Transverse colon (tissue), 4 donors: ENCODE data around the gene ZNF407. TPM values are rescaled to one million over a fixed set of nuclear protein-coding genes. Genes with fewer than 3 reads are reported as not detected.

Source experiments
- DNase-seq: peaks from one replicate; pipeline ENCODE4 v3.0.0-alpha.2; 2019
- H3K27ac ChIP-seq, 4 donors: fragments of 200-600 bp; sonication (generic); 2 replicates each; pipeline ENCODE4 v1.5.1; 2016 to 2018; ENCODE audit warnings: inconsistent platforms in 4 of 4
- H3K27me3 ChIP-seq: fragments of 200-600 bp; sonication (generic); 2 replicates; pipeline ENCODE4 v1.5.1; 2017; ENCODE audit warnings: inconsistent platforms
- H3K36me3 ChIP-seq, 4 donors: fragments of 200-600 bp; sonication (generic); 2 replicates each; pipeline ENCODE4 v1.5.1; 2017 to 2019; ENCODE audit warnings: inconsistent platforms in 4 of 4
- H3K4me1 ChIP-seq, 4 donors: fragments of 200-600 bp; sonication (generic); 2 replicates each; pipeline ENCODE4 v1.5.1; 2017 to 2020; ENCODE audit warnings: inconsistent platforms in 4 of 4
- H3K4me3 ChIP-seq, 4 donors: fragments of 200-600 bp; sonication (generic); 1 replicate in 1 of 4; 2 replicates in 3 of 4; pipeline versions ENCODE4 v1.5.1 to v1.6.1; 2017 to 2019; ENCODE audit warnings: inconsistent platforms in 4 of 4
- H3K9me3 ChIP-seq, 2 donors: fragments of 200-600 bp; sonication (generic); 2 replicates each; pipeline ENCODE4 v1.5.1; 2017 to 2019; ENCODE audit warnings: inconsistent platforms in 2 of 2
- CTCF ChIP-seq, 5 experiments: fragments of 200-600 bp in 3 of 5; fragments of 450-650 bp in 2 of 5; sonication (generic) in 3 of 5; IDR thresholded peaks; 1 replicate in 2 of 5; 2 replicates in 3 of 5; pipeline ENCODE4 v1.5.1; 2016 to 2017; ENCODE audit warnings: antibody characterized with exemption in 5 of 5, inconsistent platforms in 3 of 5, mild to moderate bottlenecking in 2 of 5, moderate library complexity in 1 of 5
- EP300 ChIP-seq: sonication (generic); formaldehyde crosslinking; IDR thresholded peaks from one replicate; pipeline ENCODE4 v1.6.1; 2017; ENCODE audit warnings: antibody characterized with exemption, low read depth
- POLR2A ChIP-seq: fragments of 450-650 bp; IDR thresholded peaks from one replicate; pipeline ENCODE4 v1.6.1; 2016; ENCODE audit warnings: antibody characterized with exemption, mild to moderate bottlenecking, moderate library complexity
- POLR2AphosphoS5 ChIP-seq, 3 donors: sonication (generic); formaldehyde crosslinking; IDR thresholded peaks; one replicate each; pipeline ENCODE4 v1.6.1; 2016; ENCODE audit warnings: antibody characterized with exemption in 3 of 3
- WGBS, 2 donors: methylation state at CpG; one replicate each; pipeline ENCODE4 v1.1.5; 2018; ENCODE audit warnings: low coverage in 1 of 2; 5-methylcytosine and 5-hydroxymethylcytosine counted together
- in situ Hi-C, 4 donors: fragments of 200-750 bp; cut with MboI; loops; one replicate each; pipeline versions ENCODE4 v1.15.0 to v1.15.1; 2017; ENCODE audit warnings: low sequenced_read_pairs in 3 of 4, low pct_ligation_motif_present in 1 of 4, low pct_unique_long_range_greater_than_20kb in 1 of 4
- intact Hi-C: fragments of 100-400 bp; cut with DNase I; formaldehyde crosslinking; loops from one replicate; pipeline ENCODE4 v1.15.1; 2023; ENCODE audit warnings: low total_unique reads
- total RNA-seq, 4 donors: library from RNA; depleted of rRNA; stranded (reverse); fragments of >200 nt; gene quantifications; one replicate each; pipeline ENCODE4 v1.1.0, GENCODE V29; 2016

ZNF407 gene
- total RNA-seq, 4 donors from 2014 or later = 13.5 to 24.1 (median 20.1) TPM

- H3K36me3 ChIP-seq = no peaks in the 10 kb centered on the region
- H3K27ac ChIP-seq = no peak overlapping the region
- WGBS, 2 donors = 83 to 91% methylated on average over 2 of the region's 2 CpGs
- in situ Hi-C loops (loop anchor here (25.0 kb wide), 2 partner anchors 826 to 1676 kb away; no protein-coding TSS in a partner anchor), intact Hi-C loops (no loop called here)
- H3K4me3 ChIP-seq = no peak overlapping the region
- H3K27me3 ChIP-seq = no peaks in the 10 kb centered on the region
- TF ChIP-seq CTCF (IDR thresholded peaks at IDR 0.05) (no peak), POLR2A (no peak), POLR2AphosphoS5 (IDR thresholded peaks at IDR 0.05) (no peak), EP300 (no peak)
- no peaks in the 10 kb centered on the region for H3K9me3 ChIP-seq
- no peaks in the 10 kb centered on the region for H3K4me1 ChIP-seq
- DNase-seq = no peak
These were observed 63.3 kb downstream of the ZNF407 start for GRCh38 chr18:74661008-74661407.

- in situ Hi-C loops (loop anchor here (25.0 kb wide), 2 partner anchors 826 to 1676 kb away; no protein-coding TSS in a partner anchor), intact Hi-C loops (no loop called here)
- H3K27ac ChIP-seq = no peak overlapping the region
- no peaks in the 10 kb centered on the region for H3K27me3 ChIP-seq
- no peak for TF ChIP-seq EP300
- TF ChIP-seq POLR2A = no peak
- TF ChIP-seq POLR2AphosphoS5 (IDR thresholded peaks at IDR 0.05) = no peak
- H3K36me3 ChIP-seq = no peaks in the 10 kb centered on the region
- no peaks in the 10 kb centered on the region for H3K4me1 ChIP-seq
- no peak overlapping the region for H3K4me3 ChIP-seq
- H3K9me3 ChIP-seq = no peaks in the 10 kb centered on the region
- WGBS, 2 donors = 81 to 84% methylated on average over 6 of the region's 6 CpGs
- DNase-seq = no peak
These were observed 64.0 kb downstream of the ZNF407 start for GRCh38 chr18:74661691-74662090.

- no peaks in the 10 kb centered on the region for H3K27me3 ChIP-seq
- H3K9me3 ChIP-seq = no peaks in the 10 kb centered on the region
- no peaks in the 10 kb centered on the region for H3K36me3 ChIP-seq
- DNase-seq = no peak
- H3K27ac ChIP-seq = no peak overlapping the region
- in situ Hi-C loops = loop anchor here (25.0 kb wide), 2 partner anchors 825 to 1675 kb away; no protein-coding TSS in a partner anchor
- no peaks in the 10 kb centered on the region for H3K4me1 ChIP-seq
- no peak overlapping the region for H3K4me3 ChIP-seq
- intact Hi-C loops = no loop called here
- WGBS, 2 donors = 64 to 82% methylated on average over 2 of the region's 2 CpGs
- no peak for TF ChIP-seq POLR2AphosphoS5 (IDR thresholded peaks at IDR 0.05)
- no peak for TF ChIP-seq POLR2A
- no peak for TF ChIP-seq EP300
- no peak for TF ChIP-seq CTCF (IDR thresholded peaks at IDR 0.05)
These were observed 65.0 kb downstream of the ZNF407 start for GRCh38 chr18:74662622-74663021.

GRCh38 chr18:74665346-74665745 is 67.7 kb downstream of the ZNF407 start:
- H3K36me3 ChIP-seq = no peaks in the 10 kb centered on the region
- DNase-seq = no peak
- intact Hi-C loops = no loop called here
- in situ Hi-C loops = loop anchor here (25.0 kb wide), 2 partner anchors 822 to 1672 kb away; no protein-coding TSS in a partner anchor
- no peaks in the 10 kb centered on the region for H3K4me1 ChIP-seq
- no peak overlapping the region for H3K27ac ChIP-seq
- 95 to 96% methylated on average over 4 of the region's 4 CpGs for WGBS, 2 donors
- H3K4me3 ChIP-seq = no peak overlapping the region
- no peaks in the 10 kb centered on the region for H3K27me3 ChIP-seq
- no peak for TF ChIP-seq POLR2AphosphoS5 (IDR thresholded peaks at IDR 0.05)
- no peak for TF ChIP-seq EP300
- no peak for TF ChIP-seq POLR2A
- TF ChIP-seq CTCF (IDR thresholded peaks at IDR 0.05) = no peak
- H3K9me3 ChIP-seq = no peaks in the 10 kb centered on the region

GRCh38 chr18:74665905-74666304 is 68.2 kb downstream of the ZNF407 start:
- 74 to 95% methylated on average over 2 to 9 of the region's 9 CpGs for WGBS, 2 donors
- in situ Hi-C loops = loop anchor here (25.0 kb wide), 2 partner anchors 821 to 1671 kb away; no protein-coding TSS in a partner anchor

More at GRCh38 chr18:74665905-74666304, 68.2 kb downstream of the ZNF407 start:
- no peaks in the 10 kb centered on the region for H3K27me3 ChIP-seq
- H3K9me3 ChIP-seq = no peaks in the 10 kb centered on the region
- no peak for DNase-seq
- TF ChIP-seq POLR2AphosphoS5 (IDR thresholded peaks at IDR 0.05) (no peak), CTCF (IDR thresholded peaks at IDR 0.05) (no peak), POLR2A (no peak), EP300 (no peak)
- H3K27ac ChIP-seq = no peak overlapping the region
- no peaks in the 10 kb centered on the region for H3K36me3 ChIP-seq
- no peak overlapping the region for H3K4me3 ChIP-seq
- no peaks in the 10 kb centered on the region for H3K4me1 ChIP-seq
- intact Hi-C loops = no loop called here
